HEK293T (cell line): ENCODE results near the gene LRRK1.

ENCODE experiments used
- CTCF ChIA-PET: fragments of 350-600 bp; formaldehyde crosslinking; extraction: SDS; loops from one replicate; lab custom pipeline; 2021; ENCODE audit warnings: antibody characterized with exemption, inconsistent platforms; lab: Yijun Ruan, JAX
- POLR2A ChIA-PET: fragments of 350-600 bp; formaldehyde crosslinking; extraction: SDS; loops from one replicate; lab custom pipeline; 2020; ENCODE audit warnings: antibody characterized with exemption, inconsistent platforms; lab: Yijun Ruan, JAX
- DNase-seq: peaks from one replicate; pipeline ENCODE4 v3.0.0; 2012; ENCODE audit warnings: mixed read lengths; ENCODE audit errors: extremely low spot score
- ARNT ChIP-seq: fragments of 450-650 bp; IDR thresholded peaks from 2 replicates; pipeline ENCODE4 v1.6.1; 2017; ENCODE audit warnings: mild to moderate bottlenecking
- BHLHE40 ChIP-seq: fragments of 450-650 bp; IDR thresholded peaks from 2 replicates; pipeline ENCODE4 v1.6.1; 2016; ENCODE audit warnings: mild to moderate bottlenecking, moderate library complexity, borderline replicate concordance
- CTBP1 ChIP-seq: fragments of 450-650 bp; IDR thresholded peaks from 2 replicates; pipeline ENCODE4 v1.6.1; 2016; ENCODE audit warnings: borderline replicate concordance
- ELF4 ChIP-seq: fragments of 450-650 bp; IDR thresholded peaks from 2 replicates; pipeline ENCODE4 v1.6.1; 2017; ENCODE audit warnings: antibody characterized with exemption
- FOXA1 ChIP-seq: fragments of 450-650 bp; IDR thresholded peaks from 2 replicates; pipeline ENCODE4 v1.6.1; 2016; ENCODE audit warnings: mild to moderate bottlenecking
- FOXK2 ChIP-seq: fragments of 450-650 bp; IDR thresholded peaks from 2 replicates; pipeline ENCODE4 v1.6.1; 2016; ENCODE audit warnings: mild to moderate bottlenecking
- FOXM1 ChIP-seq: fragments of 450-650 bp; IDR thresholded peaks from 2 replicates; pipeline ENCODE4 v1.6.1; 2017; ENCODE audit warnings: mild to moderate bottlenecking, borderline replicate concordance
- HDGF ChIP-seq: fragments of 450-650 bp; IDR thresholded peaks from 2 replicates; pipeline ENCODE4 v1.6.1; 2017; ENCODE audit warnings: antibody characterized with exemption, borderline replicate concordance
- L3MBTL2 ChIP-seq: fragments of 450-650 bp; conservative IDR thresholded peaks from 2 replicates; pipeline ENCODE4 v1.6.1; 2016; ENCODE audit warnings: mild to moderate bottlenecking
- LEF1 ChIP-seq: fragments of 450-650 bp; IDR thresholded peaks from 2 replicates; pipeline ENCODE4 v1.6.1; 2017; ENCODE audit warnings: mild to moderate bottlenecking, borderline replicate concordance
- NFRKB ChIP-seq: fragments of 450-650 bp; IDR thresholded peaks from 2 replicates; pipeline ENCODE4 v1.6.1; 2016; ENCODE audit warnings: mild to moderate bottlenecking, moderate library complexity
- PKNOX1 ChIP-seq: fragments of 450-650 bp; IDR thresholded peaks from 2 replicates; pipeline ENCODE4 v1.6.1; 2016
- SP1 ChIP-seq: fragments of 450-650 bp; IDR thresholded peaks from 2 replicates; pipeline ENCODE4 v1.6.1; 2017
- SUZ12 ChIP-seq: fragments of 450-650 bp; IDR thresholded peaks from 2 replicates; pipeline ENCODE4 v1.6.1; 2016; ENCODE audit warnings: mild to moderate bottlenecking
- TARDBP ChIP-seq: fragments of 450-650 bp; IDR thresholded peaks from 2 replicates; pipeline ENCODE4 v1.6.1; 2016
- ZNF384 ChIP-seq: fragments of 450-650 bp; IDR thresholded peaks from 2 replicates; pipeline ENCODE4 v1.6.1; 2016

Gene LRRK1

GRCh38 chr15:101045835-101046691, 126.9 kb downstream of the LRRK1 start:
- POLR2A ChIA-PET: no interaction called here
- no peak for TF ChIP-seq L3MBTL2
- no peak for TF ChIP-seq FOXA1
- TF ChIP-seq FOXK2: no peak
- no peak for TF ChIP-seq TARDBP
- TF ChIP-seq HDGF: no peak
- TF ChIP-seq BHLHE40: no peak
- no peak for TF ChIP-seq ELF4
- no peak for TF ChIP-seq ARNT
- TF ChIP-seq ZNF384: no peak
- no peak for TF ChIP-seq FOXM1
- no peak for TF ChIP-seq SP1
- TF ChIP-seq LEF1: no peak
- no peak for TF ChIP-seq NFRKB
- TF ChIP-seq CTBP1: no peak
- no peak for TF ChIP-seq SUZ12
- no peak for DNase-seq
- CTCF ChIA-PET: no interaction called here

GRCh38 chr15:101046826-101047225, 127.7 kb downstream of the LRRK1 start:
- CTCF ChIA-PET: no interaction called here
- no peak for TF ChIP-seq SP1
- TF ChIP-seq FOXA1: no peak
- TF ChIP-seq FOXM1: no peak
- no peak for TF ChIP-seq FOXK2
- no peak for TF ChIP-seq CTBP1
- TF ChIP-seq ELF4: no peak
- TF ChIP-seq L3MBTL2: no peak
- no peak for TF ChIP-seq NFRKB
- TF ChIP-seq SUZ12: no peak
- no peak for TF ChIP-seq PKNOX1
- TF ChIP-seq HDGF: no peak
- TF ChIP-seq TARDBP: no peak
- DNase-seq: no peak
- POLR2A ChIA-PET: no interaction called here

- no peak for DNase-seq
- ChIA-PET POLR2A (no interaction called here), CTCF (no interaction called here)
- TF ChIP-seq BHLHE40 (no peak), L3MBTL2 (no peak), FOXM1 (no peak), CTBP1 (no peak), PKNOX1 (no peak), SP1 (no peak), SUZ12 (no peak), ARNT (no peak), FOXA1 (no peak), FOXK2 (no peak), ZNF384 (no peak), TARDBP (no peak), ELF4 (no peak), NFRKB (no peak), HDGF (no peak), LEF1 (no peak)
These were observed 128.2 kb downstream of the LRRK1 start for GRCh38 chr15:101047301-101047781.

- DNase-seq: no peak
- CTCF ChIA-PET: no interaction called here
- TF ChIP-seq ARNT (no peak), FOXM1 (no peak), SP1 (no peak), HDGF (no peak), ZNF384 (no peak), FOXK2 (no peak), L3MBTL2 (no peak), FOXA1 (no peak), ELF4 (no peak), SUZ12 (no peak)
- POLR2A ChIA-PET: interaction anchor here (1.1 kb wide), 1 partner anchor 12 kb away, joined by 3 read pairs; no protein-coding TSS in a partner anchor
These were observed 129.0 kb downstream of the LRRK1 start for GRCh38 chr15:101048176-101048575.

GRCh38 chr15:101048581-101049030, 129.4 kb downstream of the LRRK1 start:
- POLR2A ChIA-PET: interaction anchor here (1.1 kb wide), 1 partner anchor 12 kb away, joined by 3 read pairs; no protein-coding TSS in a partner anchor
- CTCF ChIA-PET: no interaction called here
- TF ChIP-seq NFRKB (no peak), FOXM1 (no peak), LEF1 (no peak), CTBP1 (no peak), ZNF384 (no peak), SUZ12 (no peak), TARDBP (no peak)
- DNase-seq: no peak

GRCh38 chr15:101049282-101049681, 130.1 kb downstream of the LRRK1 start:
- no peak for DNase-seq
- no peak for TF ChIP-seq PKNOX1
- TF ChIP-seq L3MBTL2: no peak
- TF ChIP-seq ELF4: no peak
- TF ChIP-seq FOXM1: no peak
- no peak for TF ChIP-seq BHLHE40
- TF ChIP-seq SUZ12: no peak
- no peak for TF ChIP-seq ZNF384
- POLR2A ChIA-PET: no interaction called here
- CTCF ChIA-PET: no interaction called here
